Peyer's patch (tissue), 4 donors: ENCODE data around the gene ATP13A4.

ENCODE experiments used
- CTCF ChIP-seq, 6 experiments: fragments of 450-650 bp in 4 of 6; fragments of 200-600 bp in 2 of 6; sonication (generic) in 1 of 6; IDR thresholded peaks; one replicate each; pipeline ENCODE4 v1.5.1; 2017 to 2019; ENCODE audit warnings: antibody characterized with exemption in 6 of 6, mild to moderate bottlenecking in 3 of 6, moderate library complexity in 1 of 6
- POLR2A ChIP-seq, 2 donors: fragments of 450-650 bp; IDR thresholded peaks; one replicate each; pipeline ENCODE4 v1.5.1; 2017; ENCODE audit warnings: antibody characterized with exemption in 2 of 2, mild to moderate bottlenecking in 2 of 2, moderate library complexity in 2 of 2

GRCh38 chr3:193594946-193595689, 40.4 kb upstream of the ATP13A4 start:
- TF ChIP-seq CTCF (IDR thresholded peaks at IDR 0.05), result no peak
- no peak for TF ChIP-seq POLR2A (IDR thresholded peaks at IDR 0.05)
